DMS79 (cell line): ENCODE results near the gene GID8.

Experiments used
- DNase-seq: peaks from one replicate; lab custom pipeline; 2025; lab: John Stamatoyannopoulos, UW

The GID8 gene

GRCh38 chr20:62938105-62938888, at the start of gene GID8:
Gene GID8, plus strand, starts transcription at chr20:62938147. Its CDS starts 3,356 bp downstream, at chr20:62941503.
- no peak for DNase-seq

- no peak for DNase-seq
Measured at GRCh38 chr20:62888406-62888805, 49.5 kb upstream of the GID8 start.

GRCh38 chr20:62888910-62889309, 49.0 kb upstream of the GID8 start:
- DNase-seq, result no peak

GRCh38 chr20:62889411-62889810, 48.5 kb upstream of the GID8 start:
- no peak for DNase-seq

- DNase-seq, result no peak
Measured at GRCh38 chr20:62889871-62890270, 48.1 kb upstream of the GID8 start.

GRCh38 chr20:62890444-62890843, 47.5 kb upstream of the GID8 start:
- DNase-seq, result no peak

- no peak for DNase-seq
Measured at GRCh38 chr20:62891111-62891510, 46.8 kb upstream of the GID8 start.

- DNase-seq, result no peak
Measured at GRCh38 chr20:62892348-62893304, 45.3 kb upstream of the GID8 start.

GRCh38 chr20:62893700-62894099, 44.2 kb upstream of the GID8 start:
- no peak for DNase-seq

- no peak for DNase-seq
Measured at GRCh38 chr20:62894261-62894660, 43.7 kb upstream of the GID8 start.

GRCh38 chr20:62895539-62895938, 42.4 kb upstream of the GID8 start:
- DNase-seq, result no peak

- peak; percentile 83 for DNase-seq
Measured at GRCh38 chr20:62896526-62896925, 41.4 kb upstream of the GID8 start.

GRCh38 chr20:62897666-62898065, 40.3 kb upstream of the GID8 start:
- no peak for DNase-seq

- no peak for DNase-seq
Measured at GRCh38 chr20:62898093-62898964, 39.6 kb upstream of the GID8 start.

GRCh38 chr20:62898970-62899632, 38.8 kb upstream of the GID8 start:
- peak; percentile 45 for DNase-seq

GRCh38 chr20:62899633-62900051, 38.3 kb upstream of the GID8 start:
- DNase-seq, result no peak

GRCh38 chr20:62900052-62900691, 37.8 kb upstream of the GID8 start:
- peak; percentile 46 for DNase-seq

- DNase-seq, result peak; percentile 25
Measured at GRCh38 chr20:62900692-62901584, 37.0 kb upstream of the GID8 start.

GRCh38 chr20:62901891-62902290, 36.1 kb upstream of the GID8 start:
- DNase-seq, result no peak
